Endothelial cell of umbilical vein (primary cell): Measurements from ENCODE around the gene C10orf67. TPM values are rescaled to one million over a fixed set of nuclear protein-coding genes. Genes with fewer than 3 reads are reported as not detected.
A peak's percentile ranks its signal among the peaks of the same experiment; 100 is the strongest.

ENCODE experiments used
- BruUV-seq: library from RNA; stranded (reverse); fragments of 400-500 nt; replicated peaks from 2 replicates; lab custom pipeline; 2021; lab: Mats Ljungman, UMichigan
- CTCF ChIA-PET: fragments of 300-600, 350-600 bp; sonication (Branson Sonifier 250); formaldehyde crosslinking; loops from one replicate; lab custom pipeline; 2021; ENCODE audit warnings: antibody characterized with exemption, inconsistent platforms; lab: Charles Lee
- POLR2A ChIA-PET: fragments of 300-600, 350-600 bp; sonication (Branson Sonifier 250); formaldehyde crosslinking; loops from one replicate; lab custom pipeline; 2021; ENCODE audit warnings: antibody characterized with exemption, inconsistent platforms; lab: Charles Lee
- DNase-seq: peaks from one replicate; pipeline ENCODE4 v3.0.0-alpha.2; 2011; ENCODE audit warnings: low read depth, low spot score
- FAIRE-seq: peaks from 2 replicates; lab custom pipeline; 2011; peaks lifted over from hg19 to GRCh38; lab: Jason Lieb, UNC
- H2AFZ ChIP-seq: 2 replicates; pipeline ENCODE4 v1.6.0; 2012; ENCODE audit warnings: low read depth, low read length, control low read depth, inconsistent platforms
- H3K27ac ChIP-seq: 2 replicates; pipeline ENCODE4 v1.5.1; 2011; ENCODE audit warnings: low read depth, mild to moderate bottlenecking, control low read depth, low read length, moderate library complexity; ENCODE audit not compliant: insufficient read depth
- H3K27me3 ChIP-seq, 2 experiments: 2 replicates each; pipeline versions ENCODE4 v1.6.0 to v1.6.1; 2011; ENCODE audit warnings: low read length in 2 of 2, mixed read lengths in 1 of 2; ENCODE audit not compliant: control insufficient read depth in 2 of 2, insufficient read depth in 2 of 2
- H3K36me3 ChIP-seq, 2 experiments: 2 replicates in 1 of 2; 3 replicates in 1 of 2; pipeline ENCODE4 v1.5.1; 2011; ENCODE audit warnings: low read length in 2 of 2, mild to moderate bottlenecking in 1 of 2, moderate library complexity in 1 of 2; ENCODE audit not compliant: control insufficient read depth in 2 of 2, insufficient read depth in 2 of 2; ENCODE audit errors: extremely low read depth in 1 of 2
- H3K4me1 ChIP-seq: 3 replicates; pipeline ENCODE4 v1.5.1; 2011; ENCODE audit warnings: mild to moderate bottlenecking, low read length; ENCODE audit not compliant: control insufficient read depth, insufficient read depth; ENCODE audit errors: extremely low read depth
- H3K4me2 ChIP-seq: 2 replicates; pipeline ENCODE4 v1.6.1; 2011; ENCODE audit warnings: low read length, control low read depth, mixed read lengths; ENCODE audit not compliant: insufficient read depth
- H3K4me3 ChIP-seq, 3 experiments: fragments of 200-600 bp in 1 of 3; sonication (generic), shearing (Covaris generic) in 1 of 3; replicated peaks in 1 of 3; 2 replicates each; pipeline ENCODE4 v1.5.1; 2011 to 2016; ENCODE audit warnings: control low read depth in 3 of 3, low read length in 3 of 3, mild to moderate bottlenecking in 2 of 3, inconsistent platforms in 1 of 3, low read depth in 1 of 3, moderate library complexity in 1 of 3; ENCODE audit not compliant: insufficient read depth in 1 of 3
- H3K79me2 ChIP-seq: 2 replicates; pipeline ENCODE4 v1.6.0; 2012; ENCODE audit warnings: low read length, inconsistent platforms; ENCODE audit not compliant: control insufficient read depth, insufficient read depth
- H3K9ac ChIP-seq: replicated peaks from 2 replicates; pipeline ENCODE3; 2011; ENCODE audit warnings: low read length, control low read depth; ENCODE audit not compliant: insufficient read depth; ENCODE audit errors: extremely low read depth
- H3K9me1 ChIP-seq: replicated peaks from 3 replicates; pipeline ENCODE4 v1.6.0; 2011; ENCODE audit warnings: mild to moderate bottlenecking, low read length; ENCODE audit not compliant: control insufficient read depth, insufficient read depth; ENCODE audit errors: extremely low read depth
- H3K9me3 ChIP-seq: replicated peaks from 2 replicates; pipeline ENCODE4 v1.5.1; 2012; ENCODE audit warnings: low read length, inconsistent platforms; ENCODE audit not compliant: control insufficient read depth, insufficient read depth
- H4K20me1 ChIP-seq: replicated peaks from 2 replicates; pipeline ENCODE3; 2011; ENCODE audit warnings: mild to moderate bottlenecking, low read length; ENCODE audit not compliant: control insufficient read depth, insufficient read depth; ENCODE audit errors: extremely low read depth
- CTCF ChIP-seq, 2 donors: IDR thresholded peaks; 1 replicate in 1 of 2; 2 replicates in 1 of 2; pipeline ENCODE4 v1.5.1; 2011; ENCODE audit warnings: low read length in 2 of 2, mild to moderate bottlenecking in 2 of 2, moderate library complexity in 2 of 2, control low read depth in 1 of 2, inconsistent platforms in 1 of 2, low read depth in 1 of 2; ENCODE audit not compliant: insufficient read depth in 1 of 2; ENCODE audit errors: extremely low read depth in 1 of 2
- FOS ChIP-seq: IDR thresholded peaks from 2 replicates; pipeline ENCODE4 v1.6.1; 2011; ENCODE audit warnings: mild to moderate bottlenecking, low read length, moderate library complexity, borderline replicate concordance; ENCODE audit not compliant: insufficient read depth
- POLR2A ChIP-seq: IDR thresholded peaks from 2 replicates; pipeline ENCODE4 v1.6.1; 2012; ENCODE audit warnings: low read depth, mild to moderate bottlenecking, control low read depth, low read length
- POLR2AphosphoS5 ChIP-seq: IDR thresholded peaks from 2 replicates; pipeline ENCODE4 v1.6.1; 2012; ENCODE audit warnings: low read depth, mild to moderate bottlenecking, control low read depth, low read length, moderate library complexity; ENCODE audit not compliant: insufficient read depth
- dilution Hi-C: fragments of 300-500 bp; cut with MboI; formaldehyde crosslinking; loops from one replicate; pipeline ENCODE4 v1.15.0; 2019; ENCODE audit warnings: low sequenced_read_pairs; ENCODE audit not compliant: extremely low pct_ligation_motif_present
- intact Hi-C: fragments of 100-400 bp; cut with micrococcal nuclease; formaldehyde crosslinking; loops from one replicate; pipeline ENCODE4 v1.10.0; 2022
- polyA plus RNA-seq, 4 experiments: library from polyadenylated mRNA; depleted of rRNA in 3 of 4; stranded (reverse) in 3 of 4; unstranded in 1 of 4; fragments of >200 nt; gene quantifications; 2 replicates each; pipeline versions ENCODE4 v1.2.1 to v1.2.3, GENCODE V29; 2011 to 2012; ENCODE audit warnings: missing spikeins in 1 of 4
- total RNA-seq: library from RNA; stranded (reverse); gene quantifications from 2 replicates; pipeline ENCODE4 v1.2.3, GENCODE V29; 2021

The C10orf67 gene
- total and polyA plus RNA-seq, 2 donors (not counting 3 experiments of a cell fraction or from before 2014, with no cell fraction given) = not detected

DNA sequence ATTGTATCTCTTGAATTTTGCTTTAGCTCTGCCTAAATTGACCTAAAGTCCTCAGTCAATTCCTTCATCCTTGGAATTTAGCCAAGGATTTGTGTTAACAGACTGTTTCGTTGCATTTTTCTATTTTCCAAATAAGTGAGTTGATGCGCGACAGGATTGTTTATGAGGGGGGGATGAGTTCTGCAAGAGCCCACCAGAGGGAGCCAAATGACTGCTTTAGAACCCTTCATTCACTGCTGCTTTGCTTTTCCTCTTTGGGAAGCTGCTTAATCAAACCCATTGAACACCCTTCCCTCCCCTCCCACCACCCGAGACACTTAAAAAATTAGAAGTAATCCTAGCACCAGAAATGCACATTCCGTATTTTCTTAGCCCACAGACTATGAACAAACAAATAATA is 186.2 kb downstream of the C10orf67 start:
- Histone ChIP-seq H3K4me1 (peaks cover 3% of the 10 kb centered on the region), H2AFZ (no peak overlapping the region), H3K9ac (no peak overlapping the region), H3K4me3 (no peak overlapping the region), H3K79me2 (no peaks in the 10 kb centered on the region), H3K9me3 (no peaks in the 10 kb centered on the region), H3K27me3 (no peaks in the 10 kb centered on the region), H3K4me2 (peak overlapping the region; percentile 21), H3K9me1 (no peaks in the 10 kb centered on the region), H3K27ac (no peak overlapping the region), H3K36me3 (no peaks in the 10 kb centered on the region), H4K20me1 (no peaks in the 10 kb centered on the region)
- dilution Hi-C loops = no loop called here
- FAIRE-seq = peak; percentile 81
- no peak for TF ChIP-seq FOS
- peak; percentile 70 to 83 for TF ChIP-seq CTCF (IDR thresholded peaks at IDR 0.05; ENCODE audit: extremely low read depth in 1 of 2, insufficient read depth in 1 of 2, low read depth in 1 of 2, low read length in 2 of 2)
- BruUV-seq = no TSS peak
- intact Hi-C loops = loop anchor here (2.0 kb wide), 7 partner anchors 134 to 1398 kb away; no protein-coding TSS in a partner anchor
- ChIA-PET POLR2A (no interaction called here), CTCF (interaction anchor here (0.5 to 3.1 kb wide), 24 partner anchors 8 to 1991 kb away, joined by 3 to 60 read pairs (median 5); no protein-coding TSS in a partner anchor)
- DNase-seq = peak; percentile 60

GRCh38 chr10:23157691-23158369 is 186.8 kb downstream of the C10orf67 start:
- Histone ChIP-seq H3K27me3 (no peaks in the 10 kb centered on the region), H3K4me2 (peak overlapping the region; percentile 21), H4K20me1 (no peaks in the 10 kb centered on the region), H3K36me3 (no peaks in the 10 kb centered on the region), H3K9me1 (no peaks in the 10 kb centered on the region), H3K27ac (no peak overlapping the region), H3K79me2 (no peaks in the 10 kb centered on the region), H2AFZ (no peak overlapping the region), H3K4me3 (no peak overlapping the region), H3K4me1 (peaks cover 3% of the 10 kb centered on the region), H3K9me3 (no peaks in the 10 kb centered on the region), H3K9ac (no peak overlapping the region)
- BruUV-seq = no TSS peak
- ChIA-PET CTCF (interaction anchor here (0.8 to 3.1 kb wide), 21 partner anchors 9 to 1992 kb away, joined by 3 to 60 read pairs (median 6); no protein-coding TSS in a partner anchor), POLR2A (no interaction called here)
- dilution Hi-C loops (no loop called here), intact Hi-C loops (loop anchor here (2.0 kb wide), 7 partner anchors 135 to 1399 kb away; no protein-coding TSS in a partner anchor)
- peak; percentile 6 for DNase-seq
- peak; percentile 47 for FAIRE-seq
- TF ChIP-seq FOS (peak; percentile 8), POLR2A (no peak), POLR2AphosphoS5 (no peak), CTCF (IDR thresholded peaks at IDR 0.05; ENCODE audit: extremely low read depth in 1 of 2, insufficient read depth in 1 of 2, low read depth in 1 of 2, low read length in 2 of 2) (peak in 1 of 2 donors; percentile 20)
